Gastroesophageal sphincter (tissue), 3 donors: ENCODE results near the gene FGF5.

ENCODE experiments used
- EP300 ChIP-seq: sonication (generic); formaldehyde crosslinking; IDR thresholded peaks from one replicate; pipeline ENCODE4 v1.6.1; 2017; ENCODE audit warnings: antibody characterized with exemption, mild to moderate bottlenecking
- POLR2AphosphoS5 ChIP-seq: sonication (generic); formaldehyde crosslinking; IDR thresholded peaks from one replicate; pipeline ENCODE4 v1.6.1; 2017; ENCODE audit warnings: antibody characterized with exemption
- TF ChIP-seq, protein P1 (sequence below), 4 experiments: fragments of 200-600 bp in 2 of 4; fragments of 450-650 bp in 2 of 4; sonication (generic) in 1 of 4; IDR thresholded peaks; one replicate each; pipeline ENCODE4 v1.5.1; 2017 to 2019; ENCODE audit warnings: antibody characterized with exemption in 4 of 4, mild to moderate bottlenecking in 2 of 4, moderate library complexity in 2 of 4

DNA sequence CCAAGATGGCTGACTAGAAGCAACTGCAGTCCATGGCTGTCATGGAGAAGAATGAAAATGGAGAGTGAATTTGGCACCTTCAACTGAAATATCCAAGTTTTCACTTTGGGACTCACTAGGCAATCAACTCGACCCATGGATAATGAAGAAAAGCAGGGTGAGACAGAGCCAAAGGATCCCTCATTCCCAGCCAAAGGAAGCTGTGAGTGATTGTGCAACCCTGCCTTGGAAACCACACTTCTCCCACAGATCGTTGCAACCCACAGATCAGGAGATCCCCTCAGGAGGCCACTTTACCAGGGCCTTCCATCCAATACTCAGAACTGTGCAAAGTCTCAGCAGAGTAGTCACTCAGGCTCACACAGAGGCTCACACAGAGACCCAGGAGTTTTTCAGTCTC lies 73.6 kb downstream of the FGF5 start:
- TF ChIP-seq, protein P1, sequence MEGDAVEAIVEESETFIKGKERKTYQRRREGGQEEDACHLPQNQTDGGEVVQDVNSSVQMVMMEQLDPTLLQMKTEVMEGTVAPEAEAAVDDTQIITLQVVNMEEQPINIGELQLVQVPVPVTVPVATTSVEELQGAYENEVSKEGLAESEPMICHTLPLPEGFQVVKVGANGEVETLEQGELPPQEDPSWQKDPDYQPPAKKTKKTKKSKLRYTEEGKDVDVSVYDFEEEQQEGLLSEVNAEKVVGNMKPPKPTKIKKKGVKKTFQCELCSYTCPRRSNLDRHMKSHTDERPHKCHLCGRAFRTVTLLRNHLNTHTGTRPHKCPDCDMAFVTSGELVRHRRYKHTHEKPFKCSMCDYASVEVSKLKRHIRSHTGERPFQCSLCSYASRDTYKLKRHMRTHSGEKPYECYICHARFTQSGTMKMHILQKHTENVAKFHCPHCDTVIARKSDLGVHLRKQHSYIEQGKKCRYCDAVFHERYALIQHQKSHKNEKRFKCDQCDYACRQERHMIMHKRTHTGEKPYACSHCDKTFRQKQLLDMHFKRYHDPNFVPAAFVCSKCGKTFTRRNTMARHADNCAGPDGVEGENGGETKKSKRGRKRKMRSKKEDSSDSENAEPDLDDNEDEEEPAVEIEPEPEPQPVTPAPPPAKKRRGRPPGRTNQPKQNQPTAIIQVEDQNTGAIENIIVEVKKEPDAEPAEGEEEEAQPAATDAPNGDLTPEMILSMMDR (IDR thresholded peaks at IDR 0.05), result no peak
- TF ChIP-seq POLR2AphosphoS5 (no peak), EP300 (no peak)
